DMS153 treated with DMSO at 0.1 percent for 48 hours (cell line): ENCODE measurements around the gene MEI1.
"Not testable (repeated sequence)": the region's sequence is repeated elsewhere in the genome, so short reads cannot be mapped to it uniquely, and the experiment has no call there.

Source experiments
- DNase-seq: peaks from one replicate; lab custom pipeline; 2025; ENCODE audit not compliant: unreplicated experiment; lab: John Stamatoyannopoulos, UW

The MEI1 gene

DNA sequence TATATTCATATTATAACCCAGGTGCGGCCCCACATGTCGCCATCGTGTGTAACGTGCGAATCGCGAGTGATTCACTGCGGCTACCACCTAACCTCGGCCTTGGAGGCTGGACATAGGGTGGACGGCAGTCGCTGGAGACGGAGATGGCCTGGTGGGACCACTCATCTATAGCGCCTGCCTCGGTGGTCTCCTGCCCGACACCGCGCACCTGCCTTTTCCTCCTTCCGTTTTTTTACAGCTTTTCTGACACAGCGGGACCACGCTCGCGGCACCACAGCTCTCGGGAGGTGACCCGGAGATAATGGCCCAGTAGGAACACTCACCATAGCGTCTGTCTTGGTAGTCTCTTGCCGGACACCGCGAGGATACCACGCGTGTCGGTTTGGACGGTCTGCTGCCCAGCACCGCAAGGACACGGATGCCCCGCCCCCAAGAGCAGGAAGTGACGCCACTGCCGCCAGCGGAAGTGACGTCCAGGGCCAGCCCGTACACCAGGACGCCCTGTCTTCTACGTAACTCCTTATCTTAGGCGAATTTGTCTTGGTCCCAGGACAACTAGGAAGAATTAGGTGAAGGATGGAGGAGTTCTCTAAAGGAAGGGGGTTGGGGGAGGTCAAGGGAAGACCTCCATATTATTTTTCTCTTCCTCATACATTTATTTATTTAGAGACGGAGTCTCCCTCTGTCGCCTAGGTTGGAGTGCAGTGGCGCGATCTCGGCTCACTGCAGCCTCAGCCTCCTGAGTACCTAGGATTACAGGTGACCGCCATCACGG, 17.1 kb upstream of the MEI1 start:
- peak; percentile 51 for DNase-seq

GRCh38 chr22:41683052-41683451, 16.3 kb upstream of the MEI1 start:
- no peak for DNase-seq

- DNase-seq, result no peak
These were observed 15.7 kb upstream of the MEI1 start for GRCh38 chr22:41683616-41684015.

- DNase-seq, result no peak
These were observed 15.1 kb upstream of the MEI1 start for GRCh38 chr22:41684194-41684593.

GRCh38 chr22:41686890-41687289, 12.4 kb upstream of the MEI1 start:
- not testable (repeated sequence) for DNase-seq

- no peak for DNase-seq
These were observed 11.4 kb upstream of the MEI1 start for GRCh38 chr22:41687901-41688364.

- DNase-seq, result peak; percentile 80
These were observed 10.7 kb upstream of the MEI1 start, which contains the start of gene SNU13 for GRCh38 chr22:41688365-41689211. Gene SNU13, minus strand, starts transcription at chr22:41688867. Its CDS starts 71 bp downstream, at chr22:41688796.

DNA sequence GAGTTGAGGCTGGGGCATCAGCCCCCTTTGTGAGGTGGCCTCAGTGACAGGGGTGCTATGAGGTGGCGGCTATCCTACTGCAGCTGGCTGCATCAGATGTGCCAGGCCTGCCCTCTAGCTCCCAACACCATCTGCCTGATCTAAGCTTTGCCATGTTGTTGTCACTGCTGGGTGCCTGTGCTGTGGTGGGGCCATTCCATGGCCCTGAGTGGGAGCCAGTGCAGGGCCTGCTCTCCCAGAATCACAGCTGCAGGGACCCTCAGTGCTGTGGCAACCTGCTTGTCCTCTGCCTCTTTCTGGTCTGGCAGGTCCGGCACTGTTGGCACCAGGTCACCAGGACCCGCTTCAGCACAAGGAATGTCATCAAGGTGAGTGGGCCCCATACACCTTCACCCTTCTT, 8.8 kb upstream of the MEI1 start:
- DNase-seq, result no peak

- no peak for DNase-seq
These were observed 4.1 kb upstream of the MEI1 start for GRCh38 chr22:41695211-41695610.

- no peak for DNase-seq
These were observed 2.6 kb upstream of the MEI1 start for GRCh38 chr22:41696703-41697102.

- DNase-seq, result peak; percentile 91
These were observed 2.1 kb upstream of the MEI1 start for GRCh38 chr22:41697126-41697775.

- DNase-seq, result no peak
These were observed 733 bp downstream of the MEI1 start for GRCh38 chr22:41700108-41700364.

DNA sequence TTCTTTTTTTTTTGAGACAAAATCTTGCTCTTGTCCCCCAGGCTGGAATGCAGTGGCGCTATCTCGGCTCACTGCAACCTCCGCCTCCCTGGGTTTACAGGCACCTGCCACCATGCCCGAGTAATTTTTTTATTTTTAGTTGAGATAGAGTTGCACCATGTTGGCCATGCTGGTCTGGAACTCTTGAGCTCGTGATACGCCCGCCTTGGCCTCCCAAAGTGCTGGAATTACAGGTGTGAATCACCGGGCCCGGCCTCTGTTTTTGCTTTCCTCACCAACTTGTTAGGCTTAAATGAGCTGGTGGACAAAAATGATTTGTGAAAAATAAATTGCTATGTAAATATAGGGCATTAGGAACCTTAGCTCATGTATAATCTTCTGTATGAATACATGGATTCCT, 3.5 kb downstream of the MEI1 start:
- DNase-seq, result no peak

GRCh38 chr22:41709341-41709740, 10.0 kb downstream of the MEI1 start:
- no peak for DNase-seq

DNA sequence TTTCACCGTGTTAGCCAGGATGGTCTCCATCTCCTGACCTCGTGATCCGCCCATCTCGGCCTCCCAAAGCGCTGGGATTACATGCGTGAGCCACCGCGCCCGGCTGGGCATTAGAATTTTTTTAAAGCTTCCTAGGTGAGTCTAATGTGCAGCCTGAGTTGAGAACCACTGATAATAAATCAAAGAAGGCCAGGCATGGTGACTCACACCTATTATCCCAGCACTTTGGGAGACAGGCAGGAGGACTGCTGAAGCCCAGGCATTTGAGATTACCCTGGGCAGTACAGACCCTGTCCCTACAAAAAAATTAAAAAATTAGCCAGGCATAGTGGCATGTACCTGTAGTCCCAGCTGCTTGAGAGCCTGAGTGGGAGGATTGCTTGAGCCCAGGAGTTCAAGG, 13.7 kb downstream of the MEI1 start:
- no peak for DNase-seq

GRCh38 chr22:41722496-41722895, 23.2 kb downstream of the MEI1 start:
- DNase-seq, result no peak

- DNase-seq, result no peak
These were observed 26.3 kb downstream of the MEI1 start for GRCh38 chr22:41725510-41726110.

DNA sequence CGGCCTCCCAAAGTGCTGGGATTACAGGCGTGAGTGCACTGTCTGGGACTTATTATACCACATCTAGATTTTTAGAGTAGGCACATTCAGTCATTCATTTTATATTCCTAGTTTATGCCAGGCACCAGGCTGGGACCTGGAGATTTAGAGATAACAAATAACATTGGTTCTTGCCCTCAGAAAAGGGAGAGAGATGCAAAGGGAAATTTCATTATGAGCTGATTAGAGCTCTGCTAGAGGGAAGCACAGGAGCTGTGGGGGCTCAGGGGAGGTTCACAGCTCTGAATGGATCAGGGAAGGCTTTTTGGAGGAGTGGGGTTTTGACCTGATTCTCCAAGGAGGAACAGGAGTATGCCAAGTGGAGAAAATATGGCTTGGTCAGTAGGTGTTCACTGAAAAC, 32.3 kb downstream of the MEI1 start:
- DNase-seq, result no peak

DNA sequence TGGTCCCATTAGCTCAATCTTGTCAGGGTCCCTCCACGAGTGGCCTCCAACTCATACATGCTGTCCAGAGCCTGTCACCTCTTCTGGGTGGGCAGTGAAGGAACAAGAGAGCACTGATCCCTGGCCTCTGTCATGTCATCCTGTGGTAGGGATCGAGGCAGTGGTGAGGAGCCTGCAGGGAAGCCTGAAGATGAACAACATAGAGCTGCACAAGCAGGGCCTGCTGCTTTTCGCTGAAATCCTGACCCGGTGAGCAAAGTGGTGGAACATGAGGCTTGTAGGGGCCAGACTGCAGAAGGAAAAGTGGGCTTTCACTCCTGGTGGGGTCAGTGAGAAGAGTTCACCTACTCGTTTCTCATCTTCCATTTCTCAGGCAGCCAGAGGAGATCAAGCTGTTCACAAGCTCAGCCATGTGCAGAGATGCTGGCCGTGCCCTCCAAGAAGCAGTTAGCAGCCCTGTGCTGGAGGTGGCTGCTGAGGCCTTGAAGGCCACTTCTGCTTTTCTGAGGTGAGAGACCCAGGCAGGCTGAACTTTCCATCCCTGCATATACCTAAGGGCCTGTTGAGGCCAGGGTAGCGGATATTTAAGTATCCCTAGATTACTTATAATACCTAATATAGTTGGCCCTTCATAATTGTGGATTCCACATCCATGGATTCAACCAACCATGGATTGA, 32.9 kb downstream of the MEI1 start:
- no peak for DNase-seq

GRCh38 chr22:41733241-41733640, 33.9 kb downstream of the MEI1 start:
- DNase-seq, result not testable (repeated sequence)

- DNase-seq, result no peak
These were observed 40.3 kb downstream of the MEI1 start for GRCh38 chr22:41739576-41739975.
